Karpas-422 (cell line): ENCODE data around the gene NDUFS3. TPM values are rescaled to one million over a fixed set of nuclear protein-coding genes. Genes with fewer than 3 reads are reported as not detected.

Experiments
- DNase-seq: peaks from one replicate; pipeline ENCODE4 v3.0.0-alpha.2; 2015
- H2AFZ ChIP-seq: fragments of 200-600 bp; sonication (generic); 2 replicates; pipeline ENCODE4 v1.6.1; 2014; ENCODE audit warnings: antibody characterized with exemption, low read length, mixed read lengths
- H3K27ac ChIP-seq: fragments of 200-600 bp; sonication (generic); 2 replicates; pipeline ENCODE4 v1.5.1; 2014; ENCODE audit warnings: mild to moderate bottlenecking, low read length, moderate library complexity
- H3K27me3 ChIP-seq: fragments of 200-600 bp; sonication (generic); 2 replicates; pipeline ENCODE4 v1.6.1; 2014; ENCODE audit warnings: low read length, mixed read lengths
- H3K36me3 ChIP-seq: fragments of 200-600 bp; sonication (generic); 2 replicates; pipeline ENCODE4 v1.6.1; 2014; ENCODE audit warnings: low read length, mixed read lengths; ENCODE audit not compliant: insufficient read depth
- H3K4me1 ChIP-seq: fragments of 200-600 bp; sonication (generic); 2 replicates; pipeline ENCODE4 v1.6.1; 2014; ENCODE audit warnings: mild to moderate bottlenecking, low read length, mixed read lengths
- H3K4me2 ChIP-seq: fragments of 200-600 bp; sonication (generic); 2 replicates; pipeline ENCODE4 v1.6.1; 2014; ENCODE audit warnings: low read length, low read depth, mild to moderate bottlenecking; ENCODE audit not compliant: poor library complexity, severe bottlenecking
- H3K4me3 ChIP-seq: fragments of 200-600 bp; sonication (generic); 2 replicates; pipeline ENCODE4 v1.5.1; 2014; ENCODE audit warnings: mild to moderate bottlenecking, antibody characterized with exemption, low read length, mixed read lengths
- H3K79me2 ChIP-seq: fragments of 200-600 bp; sonication (generic); 2 replicates; pipeline ENCODE4 v1.6.1; 2014; ENCODE audit warnings: mild to moderate bottlenecking, low read length, mixed read lengths
- H3K9ac ChIP-seq: fragments of 200-600 bp; sonication (generic); 2 replicates; pipeline ENCODE4 v1.6.0; 2014; ENCODE audit warnings: low read length
- H3K9me2 ChIP-seq: fragments of 200-600 bp; sonication (generic), shearing (Covaris generic); replicated peaks from 2 replicates; pipeline ENCODE4 v1.6.0; 2014; ENCODE audit warnings: mild to moderate bottlenecking, low read length, moderate library complexity; ENCODE audit not compliant: insufficient read depth
- H3K9me3 ChIP-seq: fragments of 300-700, 200-600 bp; sonication (generic); 2 replicates; pipeline ENCODE4 v1.6.1; 2014; ENCODE audit warnings: low read length, mixed read lengths
- H4K20me1 ChIP-seq: fragments of 200-600 bp; sonication (generic); 2 replicates; pipeline ENCODE4 v1.6.1; 2014; ENCODE audit warnings: mild to moderate bottlenecking, antibody characterized with exemption, low read length, low read depth; ENCODE audit not compliant: insufficient read depth
- small RNA-seq: library from RNA; depleted of rRNA; stranded (forward); fragments of <200 nt; gene quantifications from one replicate; pipeline ENCODE3, GENCODE V24; 2014
- total RNA-seq: library from RNA; depleted of rRNA; stranded (reverse); fragments of >200 nt; shearing (Covaris generic); gene quantifications from 2 replicates; pipeline ENCODE4 v1.2.3, GENCODE V29; 2014; ENCODE audit warnings: low replicate concordance; rRNA removed

The NDUFS3 gene
- total RNA-seq, 1 experiment from 2014 or later, result 41.2 TPM

GRCh38 chr11:47616726-47617416 is 38.0 kb downstream of the NDUFS3 start:
- Histone ChIP-seq H3K27me3 (no peaks in the 10 kb centered on the region), H3K4me2 (no peak overlapping the region), H3K9me3 (no peaks in the 10 kb centered on the region), H4K20me1 (no peaks in the 10 kb centered on the region), H3K4me3 (no peak overlapping the region), H3K27ac (no peak overlapping the region), H3K4me1 (peaks cover 3% of the 10 kb centered on the region), H3K36me3 (peaks cover 26% of the 10 kb centered on the region; the same call in 1 of the 2 replicates), H2AFZ (no peak overlapping the region), H3K9me2 (no peaks in the 10 kb centered on the region), H3K79me2 (no peaks in the 10 kb centered on the region), H3K9ac (no peak overlapping the region)
- DNase-seq, result peak; percentile 69

DNA sequence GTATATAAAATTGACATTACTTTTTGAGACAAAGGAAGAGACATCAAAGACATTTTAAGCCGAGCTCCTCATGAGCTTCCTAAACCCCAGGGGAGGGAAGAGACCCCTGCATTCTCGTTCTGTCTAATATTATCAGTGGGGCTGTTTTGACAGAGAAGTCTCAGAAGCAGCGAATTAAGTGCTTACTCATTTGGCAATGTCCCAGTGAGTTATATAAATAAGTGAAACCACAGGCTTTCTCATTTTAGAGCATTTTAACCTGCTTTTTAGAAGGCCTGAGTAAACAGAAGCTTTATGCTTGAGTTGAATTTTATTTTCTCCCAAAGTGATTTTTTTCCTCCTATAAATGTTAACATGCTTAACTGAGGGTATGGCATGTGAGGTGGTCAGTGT is 38.5 kb downstream of the NDUFS3 start:
- no peak for DNase-seq
- Histone ChIP-seq H3K4me1 (no peaks in the 10 kb centered on the region), H2AFZ (no peak overlapping the region), H3K27ac (no peak overlapping the region), H3K79me2 (no peaks in the 10 kb centered on the region), H3K36me3 (peaks cover 31% of the 10 kb centered on the region; the same call in 1 of the 2 replicates), H4K20me1 (no peaks in the 10 kb centered on the region), H3K4me2 (no peak overlapping the region), H3K9me2 (no peaks in the 10 kb centered on the region), H3K9me3 (no peaks in the 10 kb centered on the region), H3K27me3 (no peaks in the 10 kb centered on the region), H3K9ac (no peak overlapping the region), H3K4me3 (no peak overlapping the region)

- H3K79me2 ChIP-seq, result no peaks in the 10 kb centered on the region
- no peaks in the 10 kb centered on the region for H3K9me2 ChIP-seq
- peaks cover 46% of the 10 kb centered on the region; the same call in 1 of the 2 replicates for H3K36me3 ChIP-seq
These were observed 42.0 kb downstream of the NDUFS3 start for GRCh38 chr11:47620836-47621378.

GRCh38 chr11:47626234-47626633 is 47.4 kb downstream of the NDUFS3 start:
- Histone ChIP-seq H3K27ac (no peak overlapping the region), H2AFZ (no peak overlapping the region), H3K9me2 (no peaks in the 10 kb centered on the region), H3K36me3 (peaks cover 62% of the 10 kb centered on the region; the same call in 1 of the 2 replicates), H3K9me3 (no peaks in the 10 kb centered on the region), H3K79me2 (no peaks in the 10 kb centered on the region), H3K27me3 (no peaks in the 10 kb centered on the region), H4K20me1 (no peaks in the 10 kb centered on the region), H3K9ac (no peak overlapping the region), H3K4me3 (no peak overlapping the region), H3K4me2 (no peak overlapping the region), H3K4me1 (no peaks in the 10 kb centered on the region)
- DNase-seq, result no peak

More at GRCh38 chr11:47620836-47621378, 42.0 kb downstream of the NDUFS3 start:
- Histone ChIP-seq H3K4me3 (no peak overlapping the region), H3K9ac (no peak overlapping the region), H4K20me1 (no peaks in the 10 kb centered on the region), H3K27ac (no peak overlapping the region), H3K9me3 (no peaks in the 10 kb centered on the region), H3K4me1 (no peaks in the 10 kb centered on the region), H3K4me2 (no peak overlapping the region), H3K27me3 (no peaks in the 10 kb centered on the region), H2AFZ (no peak overlapping the region)
- DNase-seq, result no peak

DNA sequence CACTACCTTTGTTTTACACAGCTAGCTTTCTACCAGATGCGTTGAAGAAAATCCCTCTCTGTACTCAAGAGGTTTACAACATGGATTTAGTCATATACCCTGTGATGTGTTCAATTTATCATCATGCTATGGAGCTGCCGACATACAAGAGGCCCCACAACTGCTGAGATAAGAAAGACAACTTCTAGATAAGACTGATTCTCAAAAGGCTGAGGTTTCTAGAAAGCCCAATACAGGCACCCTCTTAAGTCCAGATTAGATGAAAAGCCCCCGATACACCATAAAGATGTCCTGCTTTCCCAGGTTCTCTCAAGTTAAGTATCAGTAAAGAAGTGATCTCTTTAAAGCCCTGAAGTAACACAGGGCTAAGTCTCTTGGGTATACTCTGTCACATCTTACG is 49.2 kb downstream of the NDUFS3 start:
- Histone ChIP-seq H3K4me2 (no peak overlapping the region), H3K4me1 (no peaks in the 10 kb centered on the region), H3K9ac (no peak overlapping the region), H4K20me1 (no peaks in the 10 kb centered on the region), H3K4me3 (no peak overlapping the region), H3K27ac (no peak overlapping the region), H3K9me2 (no peaks in the 10 kb centered on the region), H3K27me3 (no peaks in the 10 kb centered on the region), H3K9me3 (no peaks in the 10 kb centered on the region), H2AFZ (no peak overlapping the region), H3K36me3 (peaks cover 63% of the 10 kb centered on the region; the same call in 1 of the 2 replicates), H3K79me2 (peaks cover 3% of the 10 kb centered on the region; the same call in 1 of the 2 replicates)
- no peak for DNase-seq

DNA sequence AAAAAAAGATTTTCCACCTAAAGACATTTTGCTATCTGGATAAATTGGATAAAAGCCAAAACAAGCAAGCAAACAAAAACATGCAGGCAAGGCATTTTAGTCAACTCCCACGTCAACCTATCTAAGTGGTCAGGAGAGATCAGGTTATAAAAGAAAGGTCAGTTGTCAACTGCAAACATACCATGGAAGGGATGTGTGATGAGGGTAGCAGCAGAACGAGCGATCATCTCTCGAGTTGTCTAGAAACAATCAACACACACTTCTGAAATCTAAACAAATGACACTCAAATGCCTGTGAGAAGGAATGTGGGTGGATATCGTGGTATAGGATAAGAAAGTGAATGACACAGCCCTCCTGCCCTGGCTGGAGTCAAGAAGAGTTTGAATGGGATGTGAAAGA is 52.6 kb downstream of the NDUFS3 start:
- H4K20me1 ChIP-seq, result no peaks in the 10 kb centered on the region
- no peaks in the 10 kb centered on the region for H3K9me3 ChIP-seq
- no peaks in the 10 kb centered on the region for H3K27me3 ChIP-seq
- no peaks in the 10 kb centered on the region for H3K4me1 ChIP-seq
- H3K9me2 ChIP-seq, result no peaks in the 10 kb centered on the region
- no peak overlapping the region for H3K27ac ChIP-seq
- no peak overlapping the region for H3K4me2 ChIP-seq
- peaks cover 3% of the 10 kb centered on the region; the same call in 1 of the 2 replicates for H3K79me2 ChIP-seq
- H3K36me3 ChIP-seq, result peaks cover 62% of the 10 kb centered on the region
- H2AFZ ChIP-seq, result no peak overlapping the region
- H3K4me3 ChIP-seq, result no peak overlapping the region
- no peak overlapping the region for H3K9ac ChIP-seq
- no peak for DNase-seq

Small RNAs within 50 kb of the gene (small RNA-seq; reads per million reads assigned to genes)
- gene RN7SL652P, result not detected
- 0.28 reads per million for gene RNU5E-10P

Other genes starting within 250 kb of the NDUFS3 start
- 0.67 and 0.72 TPM in 2 replicates for gene MYBPC3, start 226.4 kb upstream of the NDUFS3 start, total RNA-seq
- 114 and 198 TPM in 2 replicates for gene SPI1, start 200.5 kb upstream of the NDUFS3 start, total RNA-seq
- 24.9 and 32.8 TPM in 2 replicates for gene SLC39A13, start 170.5 kb upstream of the NDUFS3 start, total RNA-seq
- 40.6 and 119 TPM in 2 replicates for gene PSMC3, start 152.6 kb upstream of the NDUFS3 start, total RNA-seq
- gene RAPSN, start 129.9 kb upstream of the NDUFS3 start, total RNA-seq, result 0.52 and 4.5 TPM in 2 replicates
- gene CELF1, start 25.9 kb upstream of the NDUFS3 start, total RNA-seq, result 130 and 148 TPM in 2 replicates
- gene PTPMT1, start 13.5 kb upstream of the NDUFS3 start, total RNA-seq, result 174 and 253 TPM in 2 replicates
- gene KBTBD4, start 104 bp upstream of the NDUFS3 start, total RNA-seq, result 8.7 and 11.0 TPM in 2 replicates
- not detected in 2 replicates for gene FAM180B, start 7.6 kb downstream of the NDUFS3 start, total RNA-seq
- gene C1QTNF4, start 15.3 kb downstream of the NDUFS3 start, total RNA-seq, result 4.9 TPM in 1 of 2 replicates, not detected in the other
- gene MTCH2, start 63.5 kb downstream of the NDUFS3 start, total RNA-seq, result 49.5 and 72.6 TPM in 2 replicates
- gene AGBL2, start 136.3 kb downstream of the NDUFS3 start, total RNA-seq, result 14.3 and 14.9 TPM in 2 replicates
- gene FNBP4, start 188.3 kb downstream of the NDUFS3 start, total RNA-seq, result 61.1 and 120 TPM in 2 replicates